HEK293 (cell line): ENCODE measurements around the gene FNDC5.

Experiments used
- CTCF ChIA-PET: fragments of 350-600 bp; formaldehyde crosslinking; extraction: SDS; loops from one replicate; lab custom pipeline; 2021; ENCODE audit warnings: antibody characterized with exemption; lab: Yijun Ruan, JAX
- POLR2A ChIA-PET: fragments of 300-600 bp; formaldehyde crosslinking; extraction: SDS; loops from one replicate; lab custom pipeline; 2020; ENCODE audit warnings: antibody characterized with exemption, inconsistent platforms; lab: Yijun Ruan, JAX
- H3K27ac ChIP-seq: fragments of 200-500 bp; sonication (Bioruptor generic); 2 replicates; pipeline ENCODE4 v1.5.1; 2014; ENCODE audit warnings: low read depth, low read length, control low read depth, inconsistent platforms; ENCODE audit errors: extremely low read depth
- H3K36me3 ChIP-seq, 2 experiments: fragments of 200-500 bp in 1 of 2; sonication (Bioruptor generic) in 1 of 2; 1 replicate in 1 of 2; 2 replicates in 1 of 2; pipeline ENCODE4 v1.5.1; 2014 to 2017; ENCODE audit warnings: inconsistent platforms in 2 of 2, low read length in 2 of 2; ENCODE audit not compliant: control insufficient read depth in 2 of 2, insufficient read depth in 1 of 2
- H3K4me1 ChIP-seq: fragments of 200-500 bp; sonication (Bioruptor generic); 2 replicates; pipeline ENCODE4 v1.5.1; 2014; ENCODE audit warnings: mild to moderate bottlenecking, low read length, inconsistent platforms; ENCODE audit not compliant: control insufficient read depth, insufficient read depth
- H3K4me3 ChIP-seq: 2 replicates; pipeline ENCODE4 v1.5.1; 2011; ENCODE audit warnings: low read depth, mild to moderate bottlenecking, control low read depth, low read length, moderate library complexity
- H3K9me3 ChIP-seq: fragments of 200-500 bp; sonication (Bioruptor generic); 2 replicates; pipeline ENCODE4 v1.5.1; 2014; ENCODE audit warnings: low read depth, low read length, inconsistent platforms; ENCODE audit not compliant: control insufficient read depth, insufficient read depth
- BCL6B ChIP-seq: fragments of 450-650 bp; formaldehyde crosslinking; IDR thresholded peaks from 2 replicates; pipeline ENCODE4 v1.5.1; 2017; ENCODE audit warnings: missing biosample characterization, missing genetic modification characterization
- EGR2 ChIP-seq: fragments of 450-650 bp; formaldehyde crosslinking; IDR thresholded peaks from 2 replicates; pipeline ENCODE4 v1.5.1; 2016; ENCODE audit warnings: low read depth, missing biosample characterization, missing genetic modification characterization
- ELK4 ChIP-seq: IDR thresholded peaks from 2 replicates; pipeline ENCODE4 v1.6.1; 2011; ENCODE audit warnings: mild to moderate bottlenecking, low read depth, low read length, borderline replicate concordance
- KLF17 ChIP-seq: fragments of 450-650 bp; formaldehyde crosslinking; IDR thresholded peaks from 2 replicates; pipeline ENCODE4 v1.5.1; 2016; ENCODE audit warnings: missing biosample characterization, missing genetic modification characterization
- KLF8 ChIP-seq: fragments of 450-650 bp; formaldehyde crosslinking; IDR thresholded peaks from 2 replicates; pipeline ENCODE4 v1.5.1; 2016; ENCODE audit warnings: missing biosample characterization, missing genetic modification characterization
- SCRT1 ChIP-seq: fragments of 450-650 bp; formaldehyde crosslinking; IDR thresholded peaks from 2 replicates; pipeline ENCODE4 v1.5.1; 2016; ENCODE audit warnings: missing biosample characterization, missing genetic modification characterization, borderline replicate concordance
- SP2 ChIP-seq: fragments of 450-650 bp; formaldehyde crosslinking; IDR thresholded peaks from 2 replicates; pipeline ENCODE4 v1.5.1; 2016; ENCODE audit warnings: missing biosample characterization, missing genetic modification characterization
- ZBTB48 ChIP-seq: fragments of 450-650 bp; formaldehyde crosslinking; IDR thresholded peaks from 2 replicates; pipeline ENCODE4 v1.5.1; 2016; ENCODE audit warnings: missing biosample characterization, missing genetic modification characterization
- ZFHX2 ChIP-seq: fragments of 450-650 bp; formaldehyde crosslinking; conservative IDR thresholded peaks from 2 replicates; pipeline ENCODE4 v1.5.1; 2016; ENCODE audit warnings: missing biosample characterization, missing genetic modification characterization
- ZNF157 ChIP-seq: fragments of 450-650 bp; formaldehyde crosslinking; IDR thresholded peaks from 2 replicates; pipeline ENCODE4 v1.5.1; 2016; ENCODE audit warnings: missing biosample characterization, missing genetic modification characterization
- ZNF175 ChIP-seq: fragments of 450-650 bp; formaldehyde crosslinking; IDR thresholded peaks from 2 replicates; pipeline ENCODE4 v1.5.1; 2016; ENCODE audit warnings: missing biosample characterization, missing genetic modification characterization
- ZNF184 ChIP-seq: fragments of 450-650 bp; IDR thresholded peaks from 2 replicates; pipeline ENCODE4 v1.5.1; 2018; ENCODE audit warnings: missing biosample characterization, mild to moderate bottlenecking, missing genetic modification characterization
- ZNF501 ChIP-seq: fragments of 450-650 bp; formaldehyde crosslinking; IDR thresholded peaks from 2 replicates; pipeline ENCODE4 v1.5.1; 2016; ENCODE audit warnings: missing biosample characterization, missing genetic modification characterization
- ZNF529 ChIP-seq: fragments of 450-650 bp; formaldehyde crosslinking; IDR thresholded peaks from 2 replicates; pipeline ENCODE4 v1.5.1; 2017; ENCODE audit warnings: missing genetic modification characterization, missing biosample characterization; ENCODE audit not compliant: insufficient replicate concordance
- ZNF530 ChIP-seq: fragments of 450-650 bp; formaldehyde crosslinking; IDR thresholded peaks from 2 replicates; pipeline ENCODE4 v1.5.1; 2016; ENCODE audit warnings: low read depth, missing biosample characterization, missing genetic modification characterization
- ZNF600 ChIP-seq: fragments of 450-650 bp; formaldehyde crosslinking; IDR thresholded peaks from 2 replicates; pipeline ENCODE4 v1.5.1; 2016; ENCODE audit warnings: missing biosample characterization, missing genetic modification characterization
- ZNF624 ChIP-seq: fragments of 450-650 bp; formaldehyde crosslinking; IDR thresholded peaks from 2 replicates; pipeline ENCODE4 v1.5.1; 2017; ENCODE audit warnings: missing biosample characterization, missing genetic modification characterization
- ZNF654 ChIP-seq: fragments of 450-650 bp; formaldehyde crosslinking; IDR thresholded peaks from 2 replicates; pipeline ENCODE4 v1.5.1; 2016; ENCODE audit warnings: low read depth, missing biosample characterization, missing genetic modification characterization
- ZNF664 ChIP-seq: fragments of 450-650 bp; formaldehyde crosslinking; IDR thresholded peaks from 2 replicates; pipeline ENCODE4 v1.5.1; 2016; ENCODE audit warnings: missing biosample characterization, missing genetic modification characterization
- ZNF692 ChIP-seq: fragments of 450-650 bp; formaldehyde crosslinking; IDR thresholded peaks from 2 replicates; pipeline ENCODE4 v1.5.1; 2016; ENCODE audit warnings: missing biosample characterization, missing genetic modification characterization
- ZNF707 ChIP-seq: fragments of 450-650 bp; formaldehyde crosslinking; IDR thresholded peaks from 2 replicates; pipeline ENCODE4 v1.5.1; 2016; ENCODE audit warnings: missing biosample characterization, missing genetic modification characterization
- ZNF791 ChIP-seq: fragments of 450-650 bp; formaldehyde crosslinking; IDR thresholded peaks from 2 replicates; pipeline ENCODE4 v1.5.1; 2016; ENCODE audit warnings: missing biosample characterization, missing genetic modification characterization
- ZNF843 ChIP-seq: fragments of 450-650 bp; formaldehyde crosslinking; IDR thresholded peaks from 2 replicates; pipeline ENCODE4 v1.5.1; 2016; ENCODE audit warnings: missing biosample characterization, missing genetic modification characterization
- ZSCAN30 ChIP-seq: fragments of 450-650 bp; IDR thresholded peaks from 2 replicates; pipeline ENCODE4 v1.5.1; 2018; ENCODE audit warnings: missing biosample characterization, mild to moderate bottlenecking, missing genetic modification characterization, moderate library complexity

Gene FNDC5

GRCh38 chr1:32892368-32893197, 21.9 kb upstream of the FNDC5 start:
- POLR2A ChIA-PET: no interaction called here
- Histone ChIP-seq H3K4me1 (no peaks in the 10 kb centered on the region), H3K4me3 (no peak overlapping the region), H3K36me3 (no peaks in the 10 kb centered on the region), H3K27ac (no peak overlapping the region), H3K9me3 (no peaks in the 10 kb centered on the region)
- no peak for TF ChIP-seq ZNF624
- TF ChIP-seq ZNF175: no peak
- TF ChIP-seq KLF17 (tag by site-specific recombination): no peak
- TF ChIP-seq ZNF184: no peak
- no peak for TF ChIP-seq ELK4
- TF ChIP-seq SP2 (tag by site-specific recombination): peak; percentile 10; the same call in 1 of the 2 replicates
- no peak for TF ChIP-seq ZNF157 (tag by site-specific recombination)
- peak; percentile 55; the same call in 1 of the 2 replicates for TF ChIP-seq ZNF600 (tag by site-specific recombination)
- TF ChIP-seq BCL6B: no peak
- TF ChIP-seq ZNF692 (tag by site-specific recombination): no peak; the same call in 1 of the 2 replicates
- TF ChIP-seq ZNF654 (tag by site-specific recombination): no peak
- TF ChIP-seq ZNF791 (tag by site-specific recombination): no peak
- peak; percentile 45; the same call in 1 of the 2 replicates for TF ChIP-seq EGR2 (tag by site-specific recombination)
- 0 out of 2 replicates have a peak, but pooled peaks have one; percentile 31 for TF ChIP-seq ZSCAN30 (tag by site-specific recombination)
- TF ChIP-seq ZFHX2 (tag by site-specific recombination): peak; percentile 54
- TF ChIP-seq ZNF530 (tag by site-specific recombination): no peak
- no peak for TF ChIP-seq ZNF529
- no peak for TF ChIP-seq ZNF843
- CTCF ChIA-PET: interaction anchor here (0.6 to 4.9 kb wide), 17 partner anchors 10 to 541 kb away, joined by 3 to 50 read pairs (median 3); no protein-coding TSS in a partner anchor

GRCh38 chr1:32891630-32892029, 20.9 kb upstream of the FNDC5 start:
- TF ChIP-seq KLF8 (tag by site-specific recombination): no peak
- no peak for TF ChIP-seq ZBTB48 (tag by site-specific recombination)
- TF ChIP-seq ZNF664: peak; percentile 81; the same call in 1 of the 2 replicates
- TF ChIP-seq ZNF707: no peak
- TF ChIP-seq SCRT1 (tag by site-specific recombination): no peak
- TF ChIP-seq ZNF501 (tag by site-specific recombination): no peak

More at GRCh38 chr1:32891630-32892029, 20.9 kb upstream of the FNDC5 start:
- Histone ChIP-seq H3K9me3 (no peaks in the 10 kb centered on the region), H3K27ac (no peak overlapping the region), H3K4me1 (no peaks in the 10 kb centered on the region), H3K36me3 (no peaks in the 10 kb centered on the region), H3K4me3 (no peak overlapping the region)
- ChIA-PET CTCF (interaction anchor here (0.6 to 4.9 kb wide), 7 partner anchors 9 to 592 kb away, joined by 3 to 50 read pairs (median 3); no protein-coding TSS in a partner anchor), POLR2A (no interaction called here)
